Myocyte (in vitro differentiated cells): ENCODE results near the gene RANBP2. TPM values are rescaled to one million over a fixed set of nuclear protein-coding genes. Genes with fewer than 3 reads are reported as not detected.
A peak's percentile ranks its signal among the peaks of the same experiment; 100 is the strongest.

Experiments
- DNase-seq: peaks from one replicate; pipeline ENCODE4 v3.0.0-alpha.2; 2012; ENCODE audit warnings: low read depth
- total RNA-seq: library from RNA; depleted of rRNA; stranded (reverse); fragments of >200 nt; gene quantifications from 2 replicates; pipeline ENCODE4 v1.2.3, GENCODE V29; 2014

Gene RANBP2
- total RNA-seq, 1 donor from 2014 or later: 106 TPM

DNA sequence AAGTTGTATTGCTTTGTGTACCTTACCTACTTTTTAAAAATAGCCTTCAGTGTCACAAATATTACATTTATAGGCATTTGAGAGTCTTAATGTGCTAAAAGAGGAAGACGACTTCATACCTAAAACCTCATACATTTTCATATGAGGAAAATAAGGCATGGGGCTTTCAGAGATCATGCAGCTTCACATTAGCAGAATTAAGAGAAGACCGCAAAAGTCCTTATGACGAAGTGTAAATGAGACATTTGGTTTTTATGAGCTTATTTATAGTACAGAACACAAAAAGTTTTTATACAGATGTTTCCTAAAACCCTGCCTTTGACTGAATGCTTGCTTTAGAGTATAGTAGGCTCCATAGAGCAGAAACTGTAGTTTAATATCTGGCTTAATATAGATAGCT, 57.2 kb downstream of the RANBP2 start:
- no peak for DNase-seq

DNA sequence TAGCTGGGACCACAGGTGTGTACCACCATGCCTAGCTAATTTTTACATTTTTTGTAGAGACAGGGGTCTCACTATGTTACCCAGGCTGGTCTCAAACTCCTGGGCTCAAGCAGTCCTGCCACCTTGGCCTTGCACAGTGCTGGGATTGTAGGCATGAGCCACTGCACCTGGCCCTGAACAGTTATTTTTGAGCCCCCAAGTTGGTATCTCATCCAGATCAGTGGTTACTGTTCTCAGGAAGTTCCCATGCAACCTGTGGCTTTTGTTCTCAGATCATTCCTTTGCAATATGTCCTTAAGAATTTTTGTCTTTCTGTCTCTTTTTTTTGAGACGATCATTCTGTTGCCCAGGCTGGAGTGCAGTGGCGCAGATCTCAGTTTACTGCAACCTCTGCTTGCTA, 59.6 kb downstream of the RANBP2 start:
- no peak for DNase-seq

DNA sequence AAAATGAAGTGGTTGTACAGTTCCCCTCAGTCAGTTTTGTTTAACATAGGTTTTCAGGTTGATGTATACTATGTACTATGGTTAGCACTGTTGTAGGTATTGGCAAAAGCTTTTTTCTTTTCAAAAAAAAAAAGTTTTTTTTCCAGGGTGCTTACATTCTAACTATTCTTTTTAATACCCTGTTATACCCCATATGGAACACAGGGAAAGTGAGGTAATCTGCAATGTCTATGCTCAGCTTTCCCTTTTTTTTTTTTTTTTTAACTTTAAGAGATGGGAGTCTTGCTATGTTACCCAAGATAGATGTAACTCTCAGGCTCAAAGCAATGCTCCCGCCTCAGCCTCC, 66.7 kb downstream of the RANBP2 start:
- no peak for DNase-seq

DNA sequence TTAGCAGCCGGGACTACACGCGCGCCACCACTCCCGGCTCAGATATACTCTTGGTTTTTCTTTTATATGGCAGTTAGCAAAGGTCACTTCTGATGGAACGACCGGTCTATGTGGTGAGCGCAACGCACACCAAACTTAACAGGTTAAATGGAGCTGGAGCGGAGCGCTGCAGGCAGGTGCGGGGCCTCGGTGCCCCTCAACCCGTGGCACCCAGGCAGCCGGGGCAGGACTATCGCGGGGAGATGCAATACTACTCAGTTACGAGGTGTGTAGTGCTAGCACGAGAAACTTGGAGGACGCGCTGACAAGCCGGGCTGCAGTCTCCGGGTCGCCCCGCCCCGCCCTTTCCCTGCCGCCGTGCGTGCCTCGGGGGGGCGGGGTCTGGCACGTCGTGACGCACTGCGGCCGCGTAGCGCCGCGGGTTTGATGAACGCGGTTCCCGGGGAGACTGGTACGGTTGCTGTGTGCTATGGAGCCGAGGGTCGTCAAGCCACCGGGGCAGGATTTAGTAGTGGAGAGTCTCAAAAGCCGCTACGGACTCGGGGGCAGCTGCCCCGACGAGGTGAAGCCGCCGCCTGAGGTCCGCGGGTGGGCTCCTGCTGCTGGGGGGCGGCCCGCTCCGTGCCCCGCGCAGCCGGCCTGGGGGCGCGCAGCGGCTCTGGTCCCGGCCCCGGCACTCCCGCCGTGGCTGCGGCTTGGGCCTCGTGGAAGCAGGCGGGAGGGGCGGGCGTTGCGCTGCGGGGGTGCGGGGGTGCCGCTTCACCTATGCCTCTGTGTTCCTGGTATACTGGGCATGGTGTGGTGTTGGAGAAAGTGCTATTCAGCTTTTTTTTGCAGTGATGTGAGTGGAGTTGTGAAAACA, 67.3 kb downstream of the RANBP2 start, which contains the start of gene CCDC138:
CCDC138 (plus strand) TSS at position 418 of the 862 bp plus-strand sequence; CDS start at position 470, 52 bp downstream.
- DNase-seq: peak; percentile 90

DNA sequence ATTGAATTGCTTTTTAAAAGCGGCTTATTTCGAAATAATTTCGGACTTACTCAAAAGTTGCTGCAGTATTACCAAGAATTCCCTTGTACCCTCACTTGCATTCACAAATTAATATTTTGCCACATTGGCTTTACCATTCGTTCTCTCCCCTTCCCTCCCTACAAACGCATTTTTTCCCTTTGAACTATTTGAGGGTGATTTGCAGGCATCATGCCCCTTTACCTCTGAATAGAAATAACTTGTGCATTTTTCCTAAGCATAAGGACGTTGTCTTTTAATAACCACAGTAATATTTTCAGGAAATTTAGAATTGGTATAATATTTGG, 67.9 kb downstream of the RANBP2 start:
- no peak for DNase-seq

DNA sequence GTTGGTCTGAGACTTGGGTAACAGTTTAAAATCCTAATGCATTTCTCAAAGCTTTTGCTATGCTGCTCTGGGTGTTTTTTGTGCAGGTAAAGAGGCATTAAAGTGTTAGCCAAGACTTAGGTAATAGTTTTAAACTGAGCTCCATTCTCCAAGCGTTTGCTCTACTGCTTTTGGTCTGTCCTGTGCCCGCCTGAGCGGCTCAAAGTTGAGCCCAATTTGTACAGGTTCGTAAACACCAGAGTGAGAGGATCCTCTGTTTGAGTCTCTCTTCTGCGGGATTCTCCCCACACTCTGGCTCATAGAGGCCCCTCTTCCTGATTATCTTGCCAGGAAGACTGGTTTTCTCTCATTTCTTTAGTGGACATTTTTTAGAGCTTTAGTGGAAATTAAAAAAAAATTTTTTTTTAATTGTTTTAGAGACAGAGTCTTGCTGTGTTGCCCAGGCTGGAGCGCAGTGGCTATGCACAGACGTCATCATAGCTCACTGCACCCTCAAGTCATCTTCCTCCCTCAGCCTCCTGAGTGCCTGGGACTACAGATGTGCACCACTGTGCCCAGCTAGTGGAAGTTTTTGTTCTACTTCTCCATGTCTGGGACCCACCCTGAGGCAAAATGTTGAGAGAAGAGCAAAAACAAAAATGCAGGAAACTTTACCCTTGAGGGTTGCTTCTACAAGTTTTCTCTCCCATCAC, 83.9 kb downstream of the RANBP2 start:
- no peak for DNase-seq

DNA sequence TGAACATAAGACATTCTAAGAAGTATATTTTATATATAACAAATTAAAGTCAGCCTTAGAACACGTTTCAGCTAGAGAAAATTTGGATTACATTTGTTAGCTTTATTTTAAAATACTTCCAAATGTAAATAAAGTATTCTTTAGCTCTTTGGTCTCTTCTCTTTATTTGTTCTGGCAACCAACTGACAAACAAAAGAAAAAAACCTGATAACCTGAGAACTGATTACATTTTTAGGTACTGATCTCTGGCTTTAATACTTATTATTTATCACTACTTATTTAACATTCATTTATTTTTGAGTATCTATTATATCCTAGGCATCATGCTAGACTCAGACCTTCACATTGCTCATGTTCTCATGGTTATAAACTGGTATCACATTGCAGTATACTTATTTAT, 85.8 kb downstream of the RANBP2 start:
- no peak for DNase-seq

DNA sequence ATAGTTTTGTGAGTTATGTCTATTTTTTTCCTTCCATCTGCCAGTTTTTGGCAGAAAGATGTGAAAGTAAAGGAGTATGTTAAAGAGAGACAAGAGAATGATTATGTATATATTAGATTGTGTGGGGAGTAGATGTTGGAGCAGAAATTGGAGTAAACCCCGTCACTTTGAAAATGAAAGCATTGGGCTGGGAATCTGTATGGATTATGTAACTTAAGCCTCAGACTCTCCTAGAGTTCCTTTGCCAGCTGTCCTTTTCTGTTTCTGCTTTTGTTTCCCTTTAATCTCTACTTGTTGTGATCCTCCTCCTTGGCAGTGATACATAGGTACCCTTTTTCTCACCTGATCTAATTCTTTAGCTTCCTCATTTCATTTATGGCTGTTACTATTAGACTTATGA, 86.5 kb downstream of the RANBP2 start:
- peak; percentile 3 for DNase-seq

DNA sequence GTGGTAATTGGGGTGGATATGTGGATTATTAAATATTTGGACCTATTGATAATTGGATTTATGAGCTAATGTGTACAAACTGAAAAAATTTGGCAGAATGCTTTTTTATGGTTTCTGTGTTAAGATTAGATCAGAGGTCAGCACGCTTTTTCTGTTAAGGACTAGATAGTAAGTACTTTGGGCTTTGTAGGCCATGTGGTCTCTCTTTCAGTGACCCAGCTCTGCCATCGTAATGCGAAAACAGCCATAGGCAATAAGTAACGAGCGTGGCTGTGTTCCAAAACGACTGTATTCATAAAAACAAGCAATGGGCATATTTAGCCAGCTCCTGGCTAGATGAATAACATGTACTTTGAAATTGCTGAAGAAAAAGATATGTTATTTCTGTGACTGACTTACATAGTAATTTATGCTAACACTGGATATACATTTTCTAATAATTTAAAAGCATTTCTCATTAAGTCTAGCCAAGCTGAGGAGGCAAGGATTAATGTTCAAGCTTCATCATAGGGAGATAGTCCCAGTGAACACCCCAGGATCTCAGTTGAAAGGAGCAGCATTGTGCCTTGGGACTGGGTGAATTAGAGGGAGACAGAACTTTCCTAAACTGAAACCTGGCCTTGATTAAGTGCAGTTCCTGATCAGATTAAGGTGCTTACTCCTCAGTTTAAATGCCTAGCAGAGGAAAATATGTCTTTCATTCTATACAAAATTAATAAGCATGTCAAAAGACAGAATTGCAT, 87.3 kb downstream of the RANBP2 start:
- no peak for DNase-seq

DNA sequence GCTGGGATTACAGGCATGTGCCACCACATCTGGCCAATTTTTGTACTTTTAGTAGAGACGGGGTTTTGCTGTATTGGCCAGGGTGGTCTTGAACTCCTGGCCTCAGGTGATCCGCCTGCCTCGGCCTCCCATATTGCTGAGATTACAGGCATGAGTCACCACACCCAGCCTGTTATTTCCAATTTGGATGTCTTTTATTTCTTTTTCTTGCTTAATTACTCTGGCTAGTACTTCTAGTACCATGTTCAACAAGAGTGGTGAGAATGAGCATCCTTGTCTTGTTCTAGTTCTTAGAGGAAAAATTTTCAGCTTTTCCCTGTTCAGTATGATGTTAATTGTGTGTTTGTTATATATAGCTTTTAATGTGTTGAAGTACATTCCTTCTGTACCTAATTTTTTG, 90.7 kb downstream of the RANBP2 start:
- DNase-seq: no peak

DNA sequence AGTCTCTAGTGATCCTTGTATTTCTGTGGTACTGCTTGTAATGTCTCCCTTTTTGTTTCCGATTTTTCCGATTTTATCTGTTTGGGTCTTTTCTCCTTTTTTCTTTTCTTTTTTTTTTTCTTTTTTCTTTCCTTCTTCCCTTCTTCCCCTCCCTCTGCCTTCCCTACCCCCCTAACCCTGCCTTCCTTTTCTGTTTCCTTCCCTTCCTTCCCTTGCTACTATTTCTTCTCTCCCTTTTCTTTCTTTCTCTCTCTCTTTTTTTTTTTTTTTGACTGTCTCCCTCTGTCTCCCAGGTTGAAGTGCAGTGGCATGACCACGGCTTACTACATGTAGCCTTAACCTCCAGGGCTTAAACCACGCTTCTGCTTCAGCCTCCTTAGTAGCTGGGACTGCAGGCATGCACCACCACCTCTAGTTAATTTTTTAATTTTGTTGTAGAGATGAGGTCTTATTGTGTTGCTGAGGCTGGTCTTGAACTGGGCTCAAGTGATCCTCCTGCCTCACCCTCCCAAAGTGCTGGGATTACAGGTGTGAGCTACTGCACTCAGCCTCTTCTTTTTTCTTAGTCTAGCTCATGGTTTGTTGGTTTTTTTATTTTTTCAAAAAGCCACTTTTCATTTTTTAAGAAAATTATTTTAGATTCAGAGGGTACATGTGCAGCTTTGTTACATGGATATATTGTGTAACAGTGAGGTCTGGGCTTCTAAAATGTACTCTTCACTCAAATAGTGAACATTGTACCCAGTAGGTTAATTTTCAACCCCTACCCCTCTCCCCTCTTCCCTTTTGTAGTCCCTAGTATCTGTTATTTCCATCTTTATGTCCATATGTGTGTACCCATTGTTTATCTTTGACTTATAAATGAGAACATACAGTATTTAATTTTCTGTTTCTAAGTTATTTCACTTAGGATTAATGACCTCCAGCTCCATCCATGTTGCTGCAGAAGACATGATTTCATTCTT, 92.0 kb downstream of the RANBP2 start:
- DNase-seq: no peak

DNA sequence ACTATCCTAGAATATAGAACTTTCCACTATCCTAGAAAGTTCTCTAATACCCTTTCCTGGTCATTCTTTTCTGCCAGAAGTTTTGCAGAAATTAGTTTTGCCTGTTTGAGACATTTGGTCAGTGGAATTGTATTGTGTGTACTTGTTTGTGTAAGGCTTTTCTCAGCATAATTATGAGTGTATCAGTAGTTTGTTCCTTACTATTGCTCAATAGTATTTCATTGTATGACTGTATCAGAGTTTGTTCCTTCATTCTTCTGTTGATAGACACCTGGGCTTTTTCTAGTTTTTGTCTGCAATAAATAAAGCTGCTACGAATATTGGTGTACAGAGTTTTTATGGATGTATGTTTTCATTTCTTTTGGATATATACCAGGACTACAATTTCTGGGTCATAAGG, 94.5 kb downstream of the RANBP2 start:
- DNase-seq: no peak

DNA sequence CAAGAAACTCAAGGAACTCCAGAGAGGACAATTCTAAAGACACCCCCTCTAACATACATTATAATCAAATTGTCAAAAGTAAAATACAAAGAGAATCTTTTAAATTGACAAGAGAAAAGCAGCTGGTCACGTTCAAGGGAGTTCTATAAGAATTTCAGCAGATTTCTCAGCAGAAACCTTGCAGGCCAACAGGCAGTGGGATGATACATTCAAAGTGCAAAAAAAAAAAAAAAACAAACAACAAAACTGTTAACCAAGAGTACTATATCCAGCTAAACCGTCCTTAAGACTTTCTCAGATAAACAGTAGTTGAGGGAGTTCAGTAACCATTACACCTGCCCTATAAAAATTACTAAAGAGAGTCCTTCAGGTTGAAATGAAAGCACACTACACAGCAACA, 101.2 kb downstream of the RANBP2 start:
- no peak for DNase-seq

DNA sequence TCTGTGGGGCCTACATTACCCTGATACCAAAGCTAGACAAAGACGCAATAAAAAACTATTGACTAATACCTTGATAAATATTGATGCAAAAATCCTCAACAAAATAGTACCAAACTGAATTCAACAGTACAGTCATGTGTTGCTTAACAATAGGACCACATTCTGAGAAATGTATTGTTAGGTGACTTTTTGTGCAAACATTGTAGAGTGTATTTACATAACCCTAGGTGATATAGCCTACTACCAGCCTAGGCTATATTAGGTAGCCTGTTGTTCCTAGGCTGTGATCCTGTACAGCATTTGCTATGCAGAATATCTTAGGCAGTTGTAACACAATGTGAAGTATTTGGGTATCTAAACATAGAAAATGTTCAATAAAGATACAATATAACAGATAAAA, 104.0 kb downstream of the RANBP2 start:
- no peak for DNase-seq

DNA sequence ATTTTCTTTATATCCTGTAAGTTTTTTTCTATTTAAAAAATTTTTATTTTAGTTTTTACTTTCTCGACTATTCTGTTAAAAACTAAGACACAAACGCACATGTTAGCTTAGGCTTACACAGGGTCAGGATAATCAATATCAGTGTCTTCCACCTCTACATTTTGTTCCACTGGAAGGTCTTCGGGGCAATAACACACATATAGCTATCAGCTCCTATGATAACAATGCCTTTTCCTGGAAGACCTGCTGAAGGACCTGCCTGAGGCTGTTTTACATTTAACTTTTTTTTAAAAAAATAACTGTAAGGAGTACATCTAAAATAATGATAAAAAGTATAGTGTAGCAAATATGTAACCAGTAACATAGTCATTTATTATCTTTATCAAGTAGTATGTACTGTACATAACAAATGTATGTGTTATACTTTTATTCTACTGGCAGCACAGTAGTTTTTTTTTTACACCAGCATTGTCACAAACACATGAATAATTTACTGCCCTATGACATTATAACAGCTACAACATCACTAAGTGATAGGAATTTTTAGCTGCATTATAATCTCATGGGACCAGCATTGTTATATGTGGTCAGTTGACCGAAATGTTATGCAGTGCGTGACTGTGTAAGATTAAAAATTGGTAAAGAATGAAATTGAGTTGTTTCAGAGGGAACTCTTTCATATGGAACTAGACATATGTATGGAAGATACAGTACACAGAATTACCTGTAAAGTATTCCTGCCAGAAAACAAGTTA, 105.2 kb downstream of the RANBP2 start:
- no peak for DNase-seq

DNA sequence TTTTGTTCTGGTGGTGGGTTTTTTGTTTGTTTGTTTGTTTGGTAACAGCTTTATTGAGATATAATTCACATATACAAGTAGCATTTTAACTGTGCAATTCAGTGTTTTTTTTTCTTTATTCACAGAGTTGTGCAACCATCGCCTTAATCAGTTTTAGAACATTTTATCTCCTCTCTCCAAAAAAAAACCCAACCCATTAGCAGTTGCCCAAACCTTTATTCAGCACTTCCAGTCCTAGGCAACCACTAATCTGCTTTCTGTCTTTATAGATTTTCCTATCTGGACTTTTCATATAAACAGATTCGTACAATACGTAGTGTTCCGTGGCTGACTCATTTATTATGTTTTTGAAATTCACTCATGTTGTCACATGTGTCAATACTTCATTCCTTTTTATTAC, 106.0 kb downstream of the RANBP2 start:
- DNase-seq: no peak

DNA sequence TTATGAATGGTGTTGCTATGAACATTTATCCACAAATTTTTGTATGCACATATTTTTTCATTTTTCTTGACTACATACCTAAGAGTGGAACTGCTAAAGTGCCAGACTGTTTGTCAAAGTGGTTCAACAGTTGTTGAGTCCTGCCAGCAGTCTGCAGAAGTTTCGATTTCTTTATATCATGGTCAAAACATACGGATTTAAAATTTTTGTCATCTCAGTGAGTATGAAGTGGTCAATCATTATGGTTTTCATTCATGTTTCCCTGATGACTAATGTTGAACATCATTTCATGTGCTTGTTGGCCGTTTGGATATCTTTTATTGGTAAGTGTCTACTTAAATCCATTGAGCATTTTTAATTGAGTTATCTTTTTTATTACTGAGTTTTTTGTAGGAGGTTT, 106.5 kb downstream of the RANBP2 start:
- DNase-seq: peak; percentile 6

DNA sequence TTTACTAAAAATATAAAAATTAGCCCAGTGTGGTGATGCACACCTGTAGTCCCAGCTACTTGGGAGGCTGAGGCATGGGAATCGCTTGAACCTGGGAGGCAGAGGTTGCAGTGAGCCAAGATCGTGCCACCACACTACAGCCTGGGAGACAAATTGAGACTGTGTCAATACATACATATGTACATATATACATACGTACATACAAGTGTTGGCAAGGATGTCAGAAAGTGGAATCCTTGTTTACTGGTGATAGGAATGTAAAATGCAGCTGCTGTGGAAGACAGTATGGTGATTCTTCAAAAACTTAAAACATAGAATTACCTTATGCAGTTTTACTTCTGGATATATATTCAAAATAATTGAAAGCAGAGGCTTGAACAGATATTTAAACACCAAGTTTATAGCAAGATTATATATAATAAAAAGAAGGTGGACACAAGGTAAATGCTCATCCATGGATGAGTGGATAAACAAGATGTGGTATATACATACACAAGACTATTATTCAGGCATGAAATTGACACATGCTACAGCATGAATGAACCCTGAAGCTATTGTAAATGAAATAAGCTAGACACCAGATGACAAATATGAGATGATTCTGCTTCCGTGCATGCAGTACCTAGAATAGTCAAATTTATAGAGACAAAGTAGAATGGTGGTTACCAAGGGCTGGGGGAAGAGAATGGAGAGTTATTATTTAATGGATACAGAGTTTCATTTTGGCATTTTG, 110.5 kb downstream of the RANBP2 start:
- no peak for DNase-seq

DNA sequence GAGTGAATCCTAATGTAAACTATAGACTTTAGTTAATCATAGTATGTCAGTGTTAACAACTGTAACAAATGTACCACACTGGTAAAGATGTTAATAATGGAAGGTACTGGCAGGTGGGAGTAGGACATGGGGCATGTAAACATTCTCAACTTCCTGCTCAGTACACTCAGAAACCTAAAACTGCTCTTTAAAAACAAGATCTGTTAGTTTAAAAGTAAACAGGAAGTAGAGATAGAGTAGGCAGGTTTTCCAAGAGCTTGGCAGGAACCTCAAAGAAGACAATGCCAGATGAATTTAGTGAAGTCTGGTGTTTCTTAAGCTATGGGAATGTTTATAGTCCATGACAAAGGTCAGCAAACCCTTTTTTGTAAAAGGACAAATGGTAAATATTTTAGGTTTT, 113.9 kb downstream of the RANBP2 start:
- no peak for DNase-seq

DNA sequence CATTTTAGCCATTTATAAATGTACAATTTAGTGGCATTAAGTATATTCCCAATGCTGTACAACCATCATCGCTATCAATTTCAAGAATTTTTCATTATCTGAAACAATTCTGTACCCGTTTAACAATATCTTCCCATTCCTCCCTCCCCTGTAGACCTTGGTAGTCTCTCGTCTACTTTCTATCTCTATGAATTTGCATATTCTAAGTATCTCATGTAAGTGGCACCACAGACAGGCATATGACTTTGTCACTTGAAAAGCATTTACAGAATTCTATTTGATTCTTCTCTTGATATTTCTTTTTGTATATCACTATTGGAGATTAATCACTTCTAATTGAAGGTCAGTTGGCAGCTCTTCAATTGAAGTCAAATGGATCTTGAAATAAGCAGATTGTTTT, 115.3 kb downstream of the RANBP2 start:
- DNase-seq: no peak
